Measurements from ENCODE around the gene BCL6B. TPM values are rescaled to one million over a fixed set of nuclear protein-coding genes. Genes with fewer than 3 reads are reported as not detected.

Gene BCL6B
- total RNA-seq, 1 donor from 2014 or later, result 0.42 TPM

DNA sequence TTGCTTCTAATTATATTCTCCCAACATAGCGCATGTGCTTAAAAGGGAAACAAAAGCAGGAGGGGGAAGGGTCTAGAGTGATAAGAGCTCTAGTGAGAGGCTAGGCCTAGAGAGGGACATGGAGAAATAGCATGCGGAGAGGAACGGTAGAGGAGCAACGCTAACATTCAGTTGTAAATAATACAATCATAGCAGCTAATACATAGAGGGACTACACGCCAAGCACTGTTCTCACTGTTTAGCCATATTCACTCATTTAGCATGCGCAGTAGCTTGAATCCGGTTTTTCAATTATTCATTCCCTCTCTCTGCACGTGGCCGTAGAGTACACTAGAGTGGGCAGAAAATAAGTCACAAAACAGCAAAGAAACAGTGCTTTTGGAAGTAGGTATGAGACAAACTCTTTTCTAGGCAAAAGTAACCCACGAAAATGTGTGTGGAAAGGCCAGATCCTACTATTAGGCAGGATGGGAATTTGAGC, 28.7 kb upstream of the BCL6B start:
- H3K27me3 Mint-ChIP-seq (ENCODE audit: low read depth), result peaks cover 22% of the 10 kb centered on the region
- DNase-seq (ENCODE audit: low read depth, low spot score), result no peak
- no peak overlapping the region for H3K27ac Mint-ChIP-seq (ENCODE audit: unreplicated experiment)
- peak overlapping the region; percentile 14 for H3K4me3 Mint-ChIP-seq
- H3K9me3 Mint-ChIP-seq, result no peaks in the 10 kb centered on the region
- no peak for TF ChIP-seq CTCF (conservative IDR thresholded peaks at IDR 0.05)
- peaks cover 13% of the 10 kb centered on the region for H3K36me3 Mint-ChIP-seq (ENCODE audit: low read depth)
- peaks cover 5% of the 10 kb centered on the region for H3K4me1 Mint-ChIP-seq

- H3K27ac Mint-ChIP-seq (ENCODE audit: unreplicated experiment), result no peak overlapping the region
- H3K4me3 Mint-ChIP-seq, result no peak overlapping the region
- TF ChIP-seq CTCF (conservative IDR thresholded peaks at IDR 0.05), result no peak
- no peak for DNase-seq (ENCODE audit: low read depth, low spot score)
- peaks cover 22% of the 10 kb centered on the region for H3K27me3 Mint-ChIP-seq (ENCODE audit: low read depth)
- peaks cover 5% of the 10 kb centered on the region for H3K4me1 Mint-ChIP-seq
- peaks cover 13% of the 10 kb centered on the region for H3K36me3 Mint-ChIP-seq (ENCODE audit: low read depth)
- H3K9me3 Mint-ChIP-seq, result no peaks in the 10 kb centered on the region
Observed at GRCh38 chr17:6994666-6995256, 28.1 kb upstream of the BCL6B start.

GRCh38 chr17:6995500-6996255, 27.2 kb upstream of the BCL6B start, which contains the start of gene ALOX12:
TSS of gene ALOX12 (plus strand) at chr17:6996049. CDS start at chr17:6996118, 69 bp downstream.
- Mint-ChIP-seq H3K27ac (ENCODE audit: unreplicated experiment) (no peak within 1 kb of the TSS), H3K36me3 (ENCODE audit: low read depth) (peaks cover 13% of the 10 kb centered on the region), H3K4me3 (no peak within 1 kb of the TSS), H3K27me3 (ENCODE audit: low read depth) (peaks cover 22% of the 10 kb centered on the region), H3K9me3 (no peaks in the 10 kb centered on the region), H3K4me1 (peaks cover 5% of the 10 kb centered on the region)
- TF ChIP-seq CTCF (conservative IDR thresholded peaks at IDR 0.05), result no peak
- DNase-seq (ENCODE audit: low read depth, low spot score), result no peak

GRCh38 chr17:6996256-6997011, 26.4 kb upstream of the BCL6B start:
- Mint-ChIP-seq H3K27ac (ENCODE audit: unreplicated experiment) (no peak overlapping the region), H3K27me3 (ENCODE audit: low read depth) (peaks cover 22% of the 10 kb centered on the region), H3K36me3 (ENCODE audit: low read depth) (peaks cover 16% of the 10 kb centered on the region), H3K4me3 (no peak overlapping the region), H3K4me1 (peaks cover 5% of the 10 kb centered on the region), H3K9me3 (no peaks in the 10 kb centered on the region)
- TF ChIP-seq CTCF (conservative IDR thresholded peaks at IDR 0.05), result no peak
- DNase-seq (ENCODE audit: low read depth, low spot score), result no peak

DNA sequence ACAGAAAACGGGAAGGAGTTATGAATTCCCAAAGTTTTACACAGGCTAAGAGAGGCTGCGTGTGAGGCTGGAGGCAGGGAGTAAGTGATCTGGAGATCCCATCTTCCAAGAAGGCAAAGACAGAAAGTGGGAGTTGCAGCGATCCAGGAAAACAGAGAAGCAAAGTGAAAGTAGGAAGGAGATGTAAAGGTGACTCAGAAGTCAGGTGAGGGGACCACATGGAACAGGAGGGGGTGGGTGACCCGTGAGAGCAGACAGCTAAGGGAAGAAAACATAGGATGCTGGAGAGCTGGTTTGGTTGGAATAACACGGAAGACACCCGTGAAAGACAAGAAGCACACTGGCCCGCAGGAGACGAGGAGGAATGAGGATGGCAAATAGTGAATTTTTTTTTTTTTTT, 25.7 kb upstream of the BCL6B start:
- DNase-seq (ENCODE audit: low read depth, low spot score), result no peak
- H3K4me3 Mint-ChIP-seq, result no peak overlapping the region
- H3K27me3 Mint-ChIP-seq (ENCODE audit: low read depth), result peaks cover 22% of the 10 kb centered on the region
- TF ChIP-seq CTCF (conservative IDR thresholded peaks at IDR 0.05), result no peak
- H3K36me3 Mint-ChIP-seq (ENCODE audit: low read depth), result peaks cover 18% of the 10 kb centered on the region
- H3K4me1 Mint-ChIP-seq, result peaks cover 5% of the 10 kb centered on the region
- no peak overlapping the region for H3K27ac Mint-ChIP-seq (ENCODE audit: unreplicated experiment)
- no peaks in the 10 kb centered on the region for H3K9me3 Mint-ChIP-seq
